Stimulated activated CD8-positive, alpha-beta memory T cell treated with anti-CD3 and anti-CD28 coated beads, Interleukin-7, amount 100 ng/mL, for 1 hour (primary cell): Measurements from ENCODE around the gene FBXO11.

ENCODE experiments used
- DNase-seq, 2 donors: peaks; one replicate each; pipeline ENCODE4 v3.0.0-alpha.2; 2020; ENCODE audit warnings: low read depth in 2 of 2

FBXO11 gene

DNA sequence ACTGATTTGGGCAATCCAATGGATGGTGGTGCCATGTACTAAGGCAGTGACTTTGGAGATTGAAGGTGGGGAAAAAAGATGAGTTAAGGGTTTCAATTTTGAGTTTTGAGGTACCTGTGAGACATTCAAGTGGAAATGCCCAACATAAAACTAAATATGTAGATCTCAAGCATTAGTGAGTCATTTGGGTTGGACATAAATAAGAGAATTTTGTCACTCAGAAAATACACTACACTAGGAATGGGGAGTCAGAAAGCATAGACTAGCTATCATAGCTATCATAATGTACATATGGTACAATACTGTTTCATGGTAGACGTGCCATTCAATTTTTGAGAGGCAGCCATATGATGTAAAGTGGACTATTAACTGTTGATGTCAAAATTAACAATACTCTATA, 56.1 kb downstream of the FBXO11 start:
- DNase-seq = no peak

DNA sequence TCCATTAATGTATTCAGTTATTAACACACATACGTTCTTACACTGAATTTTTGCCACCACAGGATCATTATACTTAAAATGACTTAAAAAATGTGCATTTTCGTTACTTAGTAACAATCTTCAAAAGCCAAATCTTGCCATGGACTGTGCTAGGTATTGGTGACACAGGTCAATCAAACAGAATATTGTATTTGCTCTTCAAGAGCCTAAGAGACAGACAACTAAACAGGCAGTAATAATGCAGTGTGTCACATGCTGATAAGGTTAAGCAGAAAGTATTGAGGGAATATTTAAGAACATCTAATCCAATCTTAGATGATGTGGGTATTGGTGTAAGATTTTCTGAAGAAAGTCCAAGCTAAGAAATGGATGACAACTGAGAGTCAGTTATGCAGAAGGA, 56.9 kb downstream of the FBXO11 start:
- no peak for DNase-seq

DNA sequence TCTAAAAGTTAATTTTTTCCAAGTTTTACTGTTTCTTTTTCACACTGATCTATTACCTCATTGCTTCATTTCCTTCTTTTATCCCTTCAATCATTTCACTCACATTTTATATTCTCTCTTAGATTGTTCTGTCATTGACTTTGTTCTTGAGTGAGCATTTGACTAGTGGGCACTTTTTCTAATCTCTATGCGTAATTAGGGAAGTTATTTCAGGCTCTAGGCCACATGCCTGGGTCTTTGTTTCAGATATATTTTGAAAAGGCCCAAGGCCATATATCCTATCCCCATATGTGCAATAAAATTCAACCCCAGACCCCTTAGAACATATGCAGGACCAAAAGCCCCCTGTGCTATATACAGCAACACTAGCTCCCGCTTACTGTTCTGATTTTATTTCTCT, 62.1 kb downstream of the FBXO11 start:
- no peak for DNase-seq

DNA sequence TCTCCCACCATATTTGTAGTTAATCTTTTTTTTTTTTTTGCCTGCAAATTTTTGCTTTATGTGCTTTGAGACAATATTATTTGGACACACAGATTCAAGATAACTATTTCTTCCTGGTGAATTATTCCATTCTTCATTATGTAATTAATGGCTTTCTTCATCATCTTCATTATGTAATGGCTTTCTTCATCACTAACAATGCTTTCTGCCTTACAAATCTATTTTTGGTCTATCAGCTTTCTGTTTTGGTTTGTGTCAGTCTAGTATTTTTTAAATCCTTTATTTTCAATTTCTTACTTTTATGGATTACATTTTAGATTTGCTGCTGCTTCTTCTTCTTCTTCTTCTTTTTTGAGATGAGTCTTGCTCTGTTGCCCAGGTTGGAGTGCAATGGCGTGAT, 62.9 kb downstream of the FBXO11 start:
- no peak for DNase-seq

DNA sequence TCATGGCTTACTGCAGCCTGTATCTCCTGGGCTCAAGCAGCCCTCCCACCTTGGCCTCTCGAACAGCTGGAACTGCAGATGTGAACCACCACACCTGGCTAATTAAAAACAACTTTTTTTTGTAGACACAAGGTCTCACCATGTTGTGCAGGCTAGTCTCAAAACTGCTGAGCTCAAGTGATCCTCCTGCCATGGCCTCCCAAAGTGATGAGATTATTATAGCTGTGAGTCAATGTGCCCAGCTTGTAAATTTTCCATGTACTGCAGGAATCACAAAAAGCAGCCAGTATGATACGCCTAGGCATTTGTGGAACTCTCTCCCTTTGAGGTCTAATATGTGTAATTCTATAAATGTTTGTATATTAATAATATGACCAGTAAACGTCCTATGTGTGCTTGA, 63.5 kb downstream of the FBXO11 start:
- no peak for DNase-seq

DNA sequence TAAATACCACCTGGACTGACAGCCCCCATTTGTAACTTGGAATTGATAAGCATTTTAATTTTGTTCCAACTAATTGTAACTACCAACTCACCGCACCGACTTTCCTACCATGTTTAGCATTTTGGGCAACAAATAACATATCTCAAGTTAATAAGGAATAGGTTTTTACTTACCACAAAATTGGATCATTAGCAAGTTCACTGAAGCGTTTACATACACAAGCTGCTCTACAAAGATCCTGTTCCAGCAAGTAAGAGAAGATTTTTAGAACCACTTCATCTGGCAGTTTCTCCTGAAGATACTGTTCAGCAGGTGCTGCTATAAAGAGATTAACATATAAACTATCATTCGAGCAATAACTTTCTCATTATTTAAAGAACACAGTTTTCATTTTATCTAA, 67.6 kb downstream of the FBXO11 start:
- no peak for DNase-seq

DNA sequence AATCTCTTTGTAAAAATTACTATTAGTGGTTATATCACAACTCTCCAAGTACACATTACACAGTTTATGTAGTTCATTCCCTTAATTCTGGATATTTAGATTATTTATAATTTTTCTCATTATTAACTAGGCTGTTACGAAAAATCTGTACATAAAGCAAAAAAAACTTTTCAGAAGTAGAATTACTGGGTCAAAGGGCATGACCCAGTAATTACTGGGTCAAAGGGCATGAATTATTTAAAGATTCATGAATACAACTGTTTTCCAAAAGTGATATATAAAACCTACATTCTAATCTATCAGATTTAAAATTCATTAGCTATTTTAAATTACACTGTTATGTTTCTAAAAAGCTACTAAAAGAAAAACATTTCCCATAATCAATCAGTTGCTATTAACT, 68.0 kb downstream of the FBXO11 start:
- DNase-seq = no peak

DNA sequence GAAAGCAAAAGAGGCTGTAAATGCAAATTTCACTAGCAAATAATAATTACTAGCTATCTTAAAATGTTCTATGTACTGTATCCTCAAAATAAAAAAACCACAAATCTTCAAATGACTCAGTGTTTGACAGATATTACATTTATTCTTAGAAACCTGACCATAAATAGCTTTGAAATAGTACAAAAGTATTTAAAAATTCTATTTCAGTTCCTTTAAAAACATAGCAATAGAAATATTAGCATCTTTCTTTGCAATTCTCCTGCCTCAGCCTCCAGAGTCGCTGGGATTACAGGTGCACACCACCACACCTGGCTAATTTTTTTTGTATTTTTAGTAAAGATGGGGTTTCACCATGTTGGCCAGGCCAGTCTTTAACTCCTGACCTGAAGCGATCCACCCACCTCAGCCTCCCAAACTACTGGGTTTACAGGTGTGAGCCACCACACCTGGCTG, 72.8 kb downstream of the FBXO11 start:
- no peak for DNase-seq

DNA sequence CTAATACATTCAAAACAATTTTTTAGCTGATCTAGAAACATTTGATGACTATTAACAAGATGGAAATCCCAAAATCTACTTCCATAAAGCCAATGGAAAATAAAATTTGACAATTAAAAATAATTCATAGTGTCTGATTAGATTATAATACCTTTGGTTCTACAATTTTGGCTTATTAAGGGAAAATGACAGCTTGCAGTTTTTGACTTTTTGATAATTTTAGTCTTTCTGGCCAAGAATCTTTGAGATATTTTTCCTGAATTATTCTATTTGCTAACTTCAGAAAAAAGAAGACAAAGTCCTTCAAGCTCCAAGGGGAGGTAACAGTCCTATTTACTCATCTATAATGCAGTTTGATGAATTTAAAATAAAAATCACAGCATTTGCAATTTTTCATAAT, 83.8 kb downstream of the FBXO11 start:
- DNase-seq = no peak

DNA sequence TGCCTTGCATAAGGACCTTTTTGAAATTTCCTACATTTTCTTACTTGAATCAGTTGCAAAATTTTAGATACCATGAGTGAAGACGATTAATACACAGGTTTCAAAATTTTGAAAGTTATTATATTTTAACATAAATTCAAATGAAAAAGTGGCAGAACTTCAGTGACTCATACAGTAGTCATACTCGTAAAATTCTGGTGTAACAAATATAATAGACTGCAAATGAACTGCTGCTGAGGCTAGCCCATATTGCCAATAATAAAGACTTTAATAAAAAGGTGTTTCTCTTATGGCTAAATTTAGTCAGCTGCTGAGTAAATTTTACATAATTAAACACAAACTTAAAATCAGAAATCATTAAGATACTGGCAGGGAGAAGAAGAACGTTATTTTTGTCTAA, 86.5 kb downstream of the FBXO11 start:
- DNase-seq = no peak

DNA sequence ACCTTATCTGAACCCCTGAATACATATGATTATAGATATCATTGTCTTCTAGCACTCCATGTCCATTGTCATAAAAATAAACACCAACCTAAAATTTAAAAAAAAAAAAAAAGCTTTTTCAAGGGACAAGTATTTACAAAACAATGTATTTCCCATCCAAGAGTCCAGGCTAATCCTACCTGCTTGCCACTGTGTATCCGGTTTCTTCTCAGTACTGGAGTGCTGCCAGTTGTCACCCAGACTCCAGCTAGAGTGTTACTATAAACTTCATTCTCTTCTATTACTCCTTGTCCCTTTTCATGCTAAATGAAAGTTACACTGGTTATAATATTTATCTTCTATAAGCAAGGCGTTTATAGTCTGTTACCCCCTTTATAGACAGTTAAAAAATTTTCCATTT, 87.5 kb downstream of the FBXO11 start:
- DNase-seq = no peak

DNA sequence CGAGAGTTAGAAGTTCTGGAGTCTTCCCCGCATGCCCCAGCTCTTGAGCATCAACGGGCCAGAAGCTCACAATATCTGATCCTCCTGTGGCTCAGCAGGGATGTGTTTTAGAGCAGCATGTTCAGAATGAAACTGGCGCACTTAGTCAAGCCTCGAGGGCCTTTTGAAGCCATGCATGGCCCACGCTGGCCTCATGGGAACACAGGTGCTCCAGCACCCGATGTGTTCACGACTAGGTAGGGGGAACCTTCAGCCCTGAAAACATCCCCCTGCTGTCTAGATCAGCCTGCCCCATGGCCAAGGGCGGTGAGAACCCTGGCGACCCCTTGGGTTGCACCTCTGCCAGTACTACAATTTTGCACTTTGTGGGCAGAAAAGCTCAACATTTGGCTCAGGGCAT, 90.5 kb downstream of the FBXO11 start:
- DNase-seq = no peak

DNA sequence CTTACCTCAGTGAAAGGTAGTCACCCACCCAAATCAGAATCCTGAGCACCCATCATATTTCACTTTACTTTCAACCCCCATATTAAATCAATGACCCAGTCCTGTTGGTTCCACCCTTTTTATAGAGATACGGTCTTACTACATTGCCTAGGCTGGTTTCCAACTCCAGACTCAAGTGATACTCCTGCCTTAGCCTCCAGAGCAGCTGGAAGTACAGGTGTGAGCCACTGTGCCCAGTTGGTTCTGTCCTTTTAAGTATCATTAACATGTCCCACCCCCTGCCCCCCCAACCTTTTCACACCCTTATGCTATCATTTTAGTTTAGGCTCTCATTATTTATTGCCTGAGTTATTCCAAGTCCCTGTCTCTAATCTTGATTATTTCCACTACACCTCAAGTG, 94.6 kb downstream of the FBXO11 start:
- DNase-seq = no peak

DNA sequence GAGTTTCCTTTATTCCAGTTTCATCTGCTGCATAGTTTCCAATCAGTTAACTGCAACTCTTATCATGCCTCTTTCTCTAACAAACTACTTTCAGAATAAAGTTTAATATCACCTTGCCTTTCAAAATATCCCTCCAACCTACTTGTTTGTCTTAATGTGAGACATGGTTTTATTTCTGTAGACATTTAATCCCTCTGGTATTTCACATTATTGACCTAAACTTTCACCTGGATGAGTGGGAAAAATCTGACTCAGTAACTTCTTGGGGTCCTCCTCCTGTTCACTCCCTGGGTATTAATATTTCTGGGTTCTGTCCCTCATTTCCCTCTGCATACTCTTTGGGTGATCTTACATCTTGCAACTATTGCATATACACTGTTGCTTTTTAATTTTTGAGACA, 95.4 kb downstream of the FBXO11 start:
- no peak for DNase-seq

DNA sequence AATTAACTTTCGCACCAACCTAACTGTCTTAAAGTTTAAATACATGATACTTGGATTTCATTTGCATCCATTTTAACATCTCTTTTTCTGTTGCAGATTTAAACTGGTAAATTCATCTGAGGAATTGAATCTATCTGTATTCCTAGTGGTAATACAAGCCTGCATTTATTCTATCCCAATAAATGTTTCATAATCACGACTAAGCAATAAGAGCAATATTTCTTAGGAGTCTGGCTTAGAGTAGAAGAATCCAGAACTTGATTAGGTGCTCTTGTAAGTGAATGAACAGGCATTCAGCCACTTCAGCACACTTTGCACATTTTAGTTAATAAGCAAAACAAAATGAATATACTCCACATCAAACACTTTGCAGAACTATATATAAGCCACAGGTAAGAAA, 96.4 kb downstream of the FBXO11 start:
- no peak for DNase-seq

DNA sequence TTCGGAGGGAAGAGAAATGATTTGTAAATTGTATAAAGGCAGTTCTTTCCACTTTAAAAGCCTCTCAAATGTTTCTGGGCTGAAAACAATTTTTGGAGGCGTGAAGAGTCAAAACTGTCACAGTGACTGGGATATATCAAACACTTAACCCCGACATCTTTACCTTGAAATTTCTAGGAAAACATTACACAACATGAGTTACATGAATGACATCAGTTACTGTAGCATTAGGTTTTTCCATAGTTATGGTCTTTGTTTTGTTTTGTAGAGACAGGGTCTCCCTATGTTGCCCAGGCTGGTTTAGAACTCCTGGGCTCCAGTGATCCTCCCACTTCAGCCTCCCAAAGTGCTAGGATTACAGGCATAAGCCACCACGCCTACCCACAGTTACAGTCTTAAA, 97.7 kb downstream of the FBXO11 start:
- no peak for DNase-seq

DNA sequence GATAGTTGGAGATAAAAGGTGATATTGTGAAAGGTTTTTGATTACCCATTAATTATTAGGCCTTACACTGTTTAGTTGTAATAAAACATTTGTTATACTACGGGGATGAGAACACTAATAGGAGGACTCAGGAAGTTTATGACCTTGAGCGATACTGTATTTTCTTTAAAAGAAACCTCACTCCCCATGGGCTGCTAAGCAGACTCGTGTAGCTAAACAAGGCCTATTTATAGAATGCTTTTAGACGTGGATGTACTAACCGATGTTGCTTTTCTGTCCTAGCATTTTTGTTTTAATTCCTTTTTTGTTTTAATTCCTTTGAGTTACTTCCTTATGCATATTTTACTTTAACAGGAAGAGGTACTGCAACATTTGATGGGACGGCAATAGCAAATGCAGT, 100.4 kb downstream of the FBXO11 start:
- no peak for DNase-seq

DNA sequence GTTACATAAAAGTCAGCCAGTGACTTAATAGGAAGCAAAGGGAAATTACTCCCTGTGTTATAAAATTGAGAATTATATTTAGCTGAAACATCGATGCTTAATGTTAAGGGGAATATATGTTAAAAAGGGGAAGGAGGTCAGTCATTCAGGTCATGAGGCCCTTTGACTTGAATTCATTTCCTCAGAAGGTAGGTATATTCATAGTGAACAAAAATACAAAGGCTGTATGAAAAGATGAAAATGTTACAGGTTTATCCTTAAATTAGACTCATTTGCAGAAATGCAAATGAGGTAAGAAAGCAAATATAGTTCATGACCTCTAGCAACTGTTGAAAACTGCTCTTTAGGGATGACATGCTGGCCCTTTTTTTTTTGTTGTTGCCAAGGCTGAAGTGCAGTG, 102.5 kb downstream of the FBXO11 start:
- no peak for DNase-seq

DNA sequence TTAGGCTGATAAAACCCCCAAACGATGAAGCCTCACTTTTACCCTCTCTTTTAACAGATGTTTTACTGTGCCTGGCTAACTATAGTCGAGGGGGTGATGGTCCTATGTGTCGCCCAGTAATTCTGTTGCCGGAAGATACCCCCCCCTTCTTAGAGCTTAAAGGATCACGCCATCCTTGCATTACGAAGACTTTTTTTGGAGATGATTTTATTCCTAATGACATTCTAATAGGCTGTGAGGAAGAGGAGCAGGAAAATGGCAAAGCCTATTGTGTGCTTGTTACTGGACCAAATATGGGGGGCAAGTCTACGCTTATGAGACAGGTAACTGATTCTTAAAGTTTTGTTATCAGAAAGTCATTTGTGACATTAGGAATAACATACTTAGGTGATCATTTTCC, 102.9 kb downstream of the FBXO11 start:
- DNase-seq = no peak

DNA sequence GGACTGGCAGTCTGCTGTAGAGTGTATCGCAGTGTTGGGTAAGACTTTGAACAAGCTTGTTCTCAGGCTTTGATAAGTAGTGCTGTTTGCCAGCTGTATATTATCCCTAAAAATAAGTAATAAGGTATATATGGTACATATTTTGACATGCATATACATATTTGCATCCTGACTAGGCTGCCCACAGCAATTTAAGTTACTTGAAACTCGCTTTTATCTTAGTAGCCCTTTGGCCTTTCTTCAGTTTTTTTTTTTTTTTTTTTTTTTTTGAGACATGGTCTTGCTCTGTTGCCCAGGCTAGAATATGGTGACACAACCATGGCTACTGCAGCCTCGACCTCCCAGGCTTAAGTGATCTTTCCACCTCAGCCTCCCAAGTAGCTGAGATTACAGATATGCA, 105.2 kb downstream of the FBXO11 start:
- DNase-seq = no peak

DNA sequence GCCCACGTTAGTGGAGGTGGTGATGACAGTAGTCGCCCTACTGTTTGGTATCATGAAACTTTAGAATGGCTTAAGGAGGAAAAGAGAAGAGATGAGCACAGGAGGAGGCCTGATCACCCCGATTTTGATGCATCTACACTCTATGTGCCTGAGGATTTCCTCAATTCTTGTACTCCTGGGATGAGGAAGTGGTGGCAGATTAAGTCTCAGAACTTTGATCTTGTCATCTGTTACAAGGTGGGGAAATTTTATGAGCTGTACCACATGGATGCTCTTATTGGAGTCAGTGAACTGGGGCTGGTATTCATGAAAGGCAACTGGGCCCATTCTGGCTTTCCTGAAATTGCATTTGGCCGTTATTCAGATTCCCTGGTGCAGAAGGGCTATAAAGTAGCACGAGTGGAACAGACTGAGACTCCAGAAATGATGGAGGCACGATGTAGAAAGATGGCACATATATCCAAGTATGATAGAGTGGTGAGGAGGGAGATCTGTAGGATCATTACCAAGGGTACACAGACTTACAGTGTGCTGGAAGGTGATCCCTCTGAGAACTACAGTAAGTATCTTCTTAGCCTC, 107.2 kb downstream of the FBXO11 start:
- no peak for DNase-seq

DNA sequence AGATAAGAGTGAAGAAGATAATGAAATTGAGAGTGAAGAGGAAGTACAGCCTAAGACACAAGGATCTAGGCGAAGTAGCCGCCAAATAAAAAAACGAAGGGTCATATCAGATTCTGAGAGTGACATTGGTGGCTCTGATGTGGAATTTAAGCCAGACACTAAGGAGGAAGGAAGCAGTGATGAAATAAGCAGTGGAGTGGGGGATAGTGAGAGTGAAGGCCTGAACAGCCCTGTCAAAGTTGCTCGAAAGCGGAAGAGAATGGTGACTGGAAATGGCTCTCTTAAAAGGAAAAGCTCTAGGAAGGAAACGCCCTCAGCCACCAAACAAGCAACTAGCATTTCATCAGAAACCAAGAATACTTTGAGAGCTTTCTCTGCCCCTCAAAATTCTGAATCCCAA, 107.7 kb downstream of the FBXO11 start:
- no peak for DNase-seq

DNA sequence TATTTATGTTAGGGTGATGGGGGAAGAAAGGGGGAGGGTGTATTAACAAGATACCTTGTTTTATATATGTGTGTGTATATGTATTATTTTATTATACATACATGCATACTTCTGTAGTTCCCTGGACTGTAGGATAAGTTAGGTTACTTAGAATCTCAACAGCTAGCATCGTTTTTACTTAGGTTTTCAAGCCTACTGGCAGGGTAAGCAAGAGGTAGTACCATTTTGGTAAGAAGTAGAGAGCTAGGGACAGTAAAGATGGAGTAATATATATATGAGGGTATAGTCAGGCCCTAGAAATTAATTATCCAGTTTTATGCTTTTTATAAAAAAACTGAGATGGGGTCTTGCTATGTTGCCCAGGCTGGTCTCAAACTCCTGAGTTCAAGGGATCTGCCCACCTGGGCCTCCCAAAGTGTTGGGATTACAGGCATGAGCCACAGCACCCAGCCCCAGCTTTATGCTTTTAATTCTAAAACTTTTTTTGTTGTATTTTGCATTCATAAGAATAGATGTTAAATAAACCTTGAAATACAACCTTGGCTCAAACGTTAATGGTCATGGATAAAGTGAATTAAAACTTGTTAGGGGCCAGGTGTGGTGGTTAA, 110.1 kb downstream of the FBXO11 start:
- DNase-seq = no peak

DNA sequence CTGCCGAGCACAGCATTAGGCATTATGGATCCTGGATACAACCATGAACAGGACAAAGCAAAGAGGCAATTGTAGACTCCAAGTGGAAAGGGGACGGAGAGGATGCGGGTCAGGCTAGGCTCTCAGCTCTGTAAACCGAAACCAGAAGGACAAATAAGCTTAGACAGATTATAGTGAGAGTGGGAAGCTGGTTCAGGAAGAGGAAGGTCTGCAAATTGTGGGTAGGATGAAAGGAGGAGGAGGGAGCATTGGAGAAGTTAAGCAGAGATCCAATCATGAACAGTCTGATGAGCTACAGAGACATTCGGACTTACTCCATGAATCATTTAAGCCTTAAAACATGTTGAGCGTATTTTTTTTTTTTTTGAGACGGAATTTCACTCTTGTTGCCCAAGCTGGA, 120.3 kb downstream of the FBXO11 start:
- DNase-seq = no peak
